ENCODE measurements around the gene RPA1. TPM values are rescaled to one million over a fixed set of nuclear protein-coding genes. Genes with fewer than 3 reads are reported as not detected.

RPA1 gene
- total and polyA plus RNA-seq, 4 donors: 9.2 to 29.5 (median 11.9) TPM

DNA sequence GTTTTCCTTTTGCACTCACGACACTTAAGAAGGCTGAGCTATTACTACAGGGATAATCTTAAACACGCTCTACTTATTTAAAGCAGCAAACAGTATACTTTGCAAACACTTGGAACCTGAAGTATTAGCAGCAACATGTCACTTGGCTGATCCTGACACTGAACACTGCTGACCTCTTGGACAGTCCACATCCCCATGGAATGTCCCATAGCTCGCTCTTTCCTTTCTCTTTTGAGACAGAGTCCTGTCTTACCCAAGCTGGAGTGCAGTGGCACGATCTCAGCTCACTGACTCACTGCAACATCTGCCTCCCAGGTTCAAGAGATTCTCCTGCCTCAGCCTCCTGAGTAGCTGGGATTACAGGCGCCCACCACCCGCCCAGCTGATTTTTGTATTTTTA lies 26.5 kb upstream of the RPA1 start:
- DNase-seq (ENCODE audit: low spot score): no peak
- no peaks in the 10 kb centered on the region for H3K9me3 ChIP-seq (ENCODE audit: control insufficient read depth in 4 of 4, low read length in 3 of 4)
- H3K27ac ChIP-seq (ENCODE audit: low read depth in 1 of 2, low read length in 2 of 2): no peak overlapping the region
- peaks cover 5 to 12% (median 7%) of the 10 kb centered on the region in 4 donors for H3K36me3 ChIP-seq (ENCODE audit: control insufficient read depth in 4 of 4, insufficient read depth in 3 of 4, low read depth in 1 of 4, low read length in 3 of 4)
- no peak for TF ChIP-seq JUND (IDR thresholded peaks at IDR 0.05)
- peak in 1 of 2 donors; percentile 14 for TF ChIP-seq HNF4A (conservative IDR thresholded peaks at IDR 0.05)
- 86% methylated on average over 6 of the region's 6 CpGs for WGBS
- H3K9ac ChIP-seq (ENCODE audit: low read depth in 1 of 2, low read length in 2 of 2): no peak overlapping the region
- H3K4me1 ChIP-seq (ENCODE audit: control insufficient read depth in 4 of 4, insufficient read depth in 4 of 4, low read length in 3 of 4): peaks cover 0 to 17% (median 6%) of the 10 kb centered on the region in 4 donors
- no peaks in the 10 kb centered on the region for H3K27me3 ChIP-seq (ENCODE audit: control insufficient read depth in 4 of 4, insufficient read depth in 4 of 4, low read length in 3 of 4)
- H3K4me3 ChIP-seq (ENCODE audit: low read depth in 1 of 3, low read length in 3 of 3): no peak overlapping the region

GRCh38 chr17:1807890-1808289 lies 21.9 kb upstream of the RPA1 start:
- Histone ChIP-seq H3K27ac (ENCODE audit: low read depth in 1 of 2, low read length in 2 of 2) (no peak overlapping the region), H3K27me3 (ENCODE audit: control insufficient read depth in 4 of 4, insufficient read depth in 4 of 4, low read length in 3 of 4) (no peaks in the 10 kb centered on the region), H3K36me3 (ENCODE audit: control insufficient read depth in 4 of 4, insufficient read depth in 3 of 4, low read depth in 1 of 4, low read length in 3 of 4) (peaks cover 0 to 3% (median 1%) of the 10 kb centered on the region in 4 donors), H3K9me3 (ENCODE audit: control insufficient read depth in 4 of 4, low read length in 3 of 4) (no peaks in the 10 kb centered on the region), H3K9ac (ENCODE audit: low read depth in 1 of 2, low read length in 2 of 2) (no peak overlapping the region), H3K4me3 (ENCODE audit: low read depth in 1 of 3, low read length in 3 of 3) (no peak overlapping the region), H3K4me1 (ENCODE audit: control insufficient read depth in 4 of 4, insufficient read depth in 4 of 4, low read length in 3 of 4) (peaks cover 0 to 32% (median 19%) of the 10 kb centered on the region in 4 donors)
- 94% methylated on average over 6 of the region's 6 CpGs for WGBS
- TF ChIP-seq FOXA1 (IDR thresholded peaks at IDR 0.05) (no peak), GABPA (IDR thresholded peaks at IDR 0.05 in 1 of 2, conservative IDR thresholded peaks at IDR 0.05 in 1 of 2) (no peak), FOXA2 (IDR thresholded peaks at IDR 0.05) (no peak), EGR1 (IDR thresholded peaks at IDR 0.05; ENCODE audit: low read depth in 2 of 2) (no peak), YY1 (IDR thresholded peaks at IDR 0.05) (no peak), HNF4G (IDR thresholded peaks at IDR 0.05) (no peak), SP1 (IDR thresholded peaks at IDR 0.05) (no peak), NR2F2 (IDR thresholded peaks at IDR 0.05) (no peak)
- TF ChIP-seq, protein P1, sequence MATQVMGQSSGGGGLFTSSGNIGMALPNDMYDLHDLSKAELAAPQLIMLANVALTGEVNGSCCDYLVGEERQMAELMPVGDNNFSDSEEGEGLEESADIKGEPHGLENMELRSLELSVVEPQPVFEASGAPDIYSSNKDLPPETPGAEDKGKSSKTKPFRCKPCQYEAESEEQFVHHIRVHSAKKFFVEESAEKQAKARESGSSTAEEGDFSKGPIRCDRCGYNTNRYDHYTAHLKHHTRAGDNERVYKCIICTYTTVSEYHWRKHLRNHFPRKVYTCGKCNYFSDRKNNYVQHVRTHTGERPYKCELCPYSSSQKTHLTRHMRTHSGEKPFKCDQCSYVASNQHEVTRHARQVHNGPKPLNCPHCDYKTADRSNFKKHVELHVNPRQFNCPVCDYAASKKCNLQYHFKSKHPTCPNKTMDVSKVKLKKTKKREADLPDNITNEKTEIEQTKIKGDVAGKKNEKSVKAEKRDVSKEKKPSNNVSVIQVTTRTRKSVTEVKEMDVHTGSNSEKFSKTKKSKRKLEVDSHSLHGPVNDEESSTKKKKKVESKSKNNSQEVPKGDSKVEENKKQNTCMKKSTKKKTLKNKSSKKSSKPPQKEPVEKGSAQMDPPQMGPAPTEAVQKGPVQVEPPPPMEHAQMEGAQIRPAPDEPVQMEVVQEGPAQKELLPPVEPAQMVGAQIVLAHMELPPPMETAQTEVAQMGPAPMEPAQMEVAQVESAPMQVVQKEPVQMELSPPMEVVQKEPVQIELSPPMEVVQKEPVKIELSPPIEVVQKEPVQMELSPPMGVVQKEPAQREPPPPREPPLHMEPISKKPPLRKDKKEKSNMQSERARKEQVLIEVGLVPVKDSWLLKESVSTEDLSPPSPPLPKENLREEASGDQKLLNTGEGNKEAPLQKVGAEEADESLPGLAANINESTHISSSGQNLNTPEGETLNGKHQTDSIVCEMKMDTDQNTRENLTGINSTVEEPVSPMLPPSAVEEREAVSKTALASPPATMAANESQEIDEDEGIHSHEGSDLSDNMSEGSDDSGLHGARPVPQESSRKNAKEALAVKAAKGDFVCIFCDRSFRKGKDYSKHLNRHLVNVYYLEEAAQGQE (IDR thresholded peaks at IDR 0.05): no peak
- DNase-seq (ENCODE audit: low spot score): no peak

- Histone ChIP-seq H3K9ac (ENCODE audit: low read depth in 1 of 2, low read length in 2 of 2) (no peak overlapping the region), H3K36me3 (ENCODE audit: control insufficient read depth in 4 of 4, insufficient read depth in 3 of 4, low read depth in 1 of 4, low read length in 3 of 4) (peaks cover 0 to 3% (median 1%) of the 10 kb centered on the region in 4 donors), H3K27me3 (ENCODE audit: control insufficient read depth in 4 of 4, insufficient read depth in 4 of 4, low read length in 3 of 4) (no peaks in the 10 kb centered on the region), H3K4me1 (ENCODE audit: control insufficient read depth in 4 of 4, insufficient read depth in 4 of 4, low read length in 3 of 4) (peaks cover 0 to 28% (median 19%) of the 10 kb centered on the region in 4 donors), H3K9me3 (ENCODE audit: control insufficient read depth in 4 of 4, low read length in 3 of 4) (no peaks in the 10 kb centered on the region), H3K4me3 (ENCODE audit: low read depth in 1 of 3, low read length in 3 of 3) (no peak overlapping the region), H3K27ac (ENCODE audit: low read depth in 1 of 2, low read length in 2 of 2) (peak overlapping the region; percentile 42 to 67)
- DNase-seq (ENCODE audit: low spot score): no peak
- 29% methylated on average over 2 of the region's 2 CpGs for WGBS
- TF ChIP-seq HNF4G (IDR thresholded peaks at IDR 0.05) (peak; percentile 36), RXRA (IDR thresholded peaks at IDR 0.05) (peak; percentile 10 to 28), JUND (IDR thresholded peaks at IDR 0.05) (no peak), EGR1 (IDR thresholded peaks at IDR 0.05; ENCODE audit: low read depth in 2 of 2) (no peak), GABPA (IDR thresholded peaks at IDR 0.05 in 1 of 2, conservative IDR thresholded peaks at IDR 0.05 in 1 of 2) (no peak), SP1 (IDR thresholded peaks at IDR 0.05) (peak; percentile 71), ZBTB33 (IDR thresholded peaks at IDR 0.05) (no peak), YY1 (IDR thresholded peaks at IDR 0.05) (no peak), RAD21 (IDR thresholded peaks at IDR 0.05) (no peak), FOXA1 (IDR thresholded peaks at IDR 0.05) (no peak), FOXA2 (IDR thresholded peaks at IDR 0.05) (no peak), TAF1 (conservative IDR thresholded peaks at IDR 0.05) (no peak), NR2F2 (IDR thresholded peaks at IDR 0.05) (no peak)
- TF ChIP-seq, protein P2, sequence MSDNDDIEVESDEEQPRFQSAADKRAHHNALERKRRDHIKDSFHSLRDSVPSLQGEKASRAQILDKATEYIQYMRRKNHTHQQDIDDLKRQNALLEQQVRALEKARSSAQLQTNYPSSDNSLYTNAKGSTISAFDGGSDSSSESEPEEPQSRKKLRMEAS (IDR thresholded peaks at IDR 0.05): no peak
- TF ChIP-seq, protein P1 (IDR thresholded peaks at IDR 0.05): no peak
Observed at GRCh38 chr17:1808644-1809043, 21.2 kb upstream of the RPA1 start.
